Naive B cell (primary cell): Measurements from ENCODE around the gene ALK. TPM values are rescaled to one million over a fixed set of nuclear protein-coding genes. Genes with fewer than 3 reads are reported as not detected.
A peak's percentile ranks its signal among the peaks of the same experiment; 100 is the strongest.

Source experiments
- ATAC-seq, 2 donors: fragments of 150-1000 bp; cut with Tn5 transposase; 2 replicates each; pipeline ENCODE4 v1.10.0; 2021; ENCODE audit warnings: low read depth in 2 of 2, mild to moderate bottlenecking in 2 of 2, moderate library complexity in 2 of 2
- DNase-seq: peaks from one replicate; pipeline ENCODE4 v3.0.0; 2022
- H3K27ac Mint-ChIP-seq, 6 donors: one replicate each; pipeline ENCODE4 v1.8.0; 2020 to 2022; ENCODE audit warnings: mild to moderate bottlenecking in 6 of 6, mixed read lengths in 6 of 6, moderate library complexity in 5 of 6, inconsistent platforms in 2 of 6
- H3K27me3 Mint-ChIP-seq, 3 donors: one replicate each; pipeline ENCODE4 v1.8.0; 2021 to 2022; ENCODE audit warnings: mixed read lengths in 3 of 3, mild to moderate bottlenecking in 1 of 3
- H3K36me3 Mint-ChIP-seq, 2 donors: one replicate each; pipeline ENCODE4 v1.8.0; 2020 to 2022; ENCODE audit warnings: mixed read lengths in 2 of 2, inconsistent platforms in 1 of 2, mild to moderate bottlenecking in 1 of 2
- H3K4me1 Mint-ChIP-seq, 3 donors: one replicate each; pipeline ENCODE4 v1.8.0; 2020 to 2022; ENCODE audit warnings: mixed read lengths in 3 of 3, inconsistent platforms in 1 of 3, mild to moderate bottlenecking in 1 of 3, moderate library complexity in 1 of 3
- H3K4me3 Mint-ChIP-seq, 8 donors: one replicate each; pipeline ENCODE4 v1.8.0; 2020 to 2022; ENCODE audit warnings: mild to moderate bottlenecking in 8 of 8, mixed read lengths in 8 of 8, moderate library complexity in 8 of 8, inconsistent platforms in 2 of 8
- H3K9me3 Mint-ChIP-seq, 7 donors: one replicate each; pipeline ENCODE4 v1.8.0; 2020 to 2022; ENCODE audit warnings: mixed read lengths in 7 of 7, mild to moderate bottlenecking in 5 of 7, inconsistent platforms in 2 of 7, moderate library complexity in 1 of 7
- polyA plus RNA-seq, 6 donors: library from polyadenylated mRNA; unstranded; fragments of 300-500 nt; fragmentation: Illumina TruSeq; gene quantifications; one replicate each; pipeline ENCODE4 v1.2.3, GENCODE V29; 2021; ENCODE audit warnings: low read depth in 6 of 6

ALK gene
- polyA plus RNA-seq: not detected

GRCh38 chr2:29921560-29921915 lies at the start of gene ALK:
Gene ALK, minus strand, starts transcription at chr2:29921586. Its CDS starts 927 bp downstream, at chr2:29920659.
- peaks cover 59 to 72% (median 65%) of the 10 kb centered on the region in 3 donors for H3K27me3 Mint-ChIP-seq
- peaks cover 6 to 19% (median 6%) of the 10 kb centered on the region in 3 donors for H3K4me1 Mint-ChIP-seq
- H3K9me3 Mint-ChIP-seq: peaks cover 0 to 12% (median 11%) of the 10 kb centered on the region in 7 donors
- peak; percentile 62 to 70 for ATAC-seq
- no peak within 1 kb of the TSS for H3K27ac Mint-ChIP-seq
- H3K36me3 Mint-ChIP-seq: peaks cover 5 to 13% of the 10 kb centered on the region in 2 donors
- H3K4me3 Mint-ChIP-seq: peak within 1 kb of the TSS in 7 of 8 donors; percentile 27 to 84 (median 66)
- DNase-seq: peak; percentile 4

- peak overlapping the region in 1 of 6 donors; percentile 45 for H3K27ac Mint-ChIP-seq
Measured at GRCh38 chr2:29966266-29966665, 44.9 kb upstream of the ALK start.

GRCh38 chr2:29963972-29964570 lies 42.7 kb upstream of the ALK start:
- Mint-ChIP-seq H3K4me1 (no peaks in the 10 kb centered on the region), H3K27me3 (peaks cover 18 to 37% (median 18%) of the 10 kb centered on the region in 3 donors), H3K27ac (no peak overlapping the region), H3K4me3 (no peak overlapping the region), H3K9me3 (peaks cover 0 to 5% (median 0%) of the 10 kb centered on the region in 7 donors), H3K36me3 (no peaks in the 10 kb centered on the region)
- no peak for ATAC-seq
- DNase-seq: no peak

More at GRCh38 chr2:29966266-29966665, 44.9 kb upstream of the ALK start:
- Mint-ChIP-seq H3K27me3 (peaks cover 16 to 37% (median 18%) of the 10 kb centered on the region in 3 donors), H3K4me3 (no peak overlapping the region), H3K36me3 (no peaks in the 10 kb centered on the region), H3K4me1 (no peaks in the 10 kb centered on the region), H3K9me3 (peaks cover 0 to 5% (median 0%) of the 10 kb centered on the region in 7 donors)
- ATAC-seq (no peak), DNase-seq (no peak)

GRCh38 chr2:29962922-29963321 lies 41.5 kb upstream of the ALK start:
- no peak overlapping the region for H3K27ac Mint-ChIP-seq
- no peak overlapping the region for H3K4me3 Mint-ChIP-seq
- peaks cover 14 to 35% (median 18%) of the 10 kb centered on the region in 3 donors for H3K27me3 Mint-ChIP-seq
- H3K4me1 Mint-ChIP-seq: no peaks in the 10 kb centered on the region
- peaks cover 0 to 5% (median 0%) of the 10 kb centered on the region in 7 donors for H3K9me3 Mint-ChIP-seq
- no peak for DNase-seq
- no peak for ATAC-seq
- H3K36me3 Mint-ChIP-seq: no peaks in the 10 kb centered on the region

- ATAC-seq: no peak
- Mint-ChIP-seq H3K4me1 (no peaks in the 10 kb centered on the region), H3K27ac (no peak overlapping the region), H3K4me3 (no peak overlapping the region), H3K36me3 (no peaks in the 10 kb centered on the region), H3K27me3 (peaks cover 17 to 24% (median 18%) of the 10 kb centered on the region in 3 donors), H3K9me3 (peaks cover 0 to 8% (median 4%) of the 10 kb centered on the region in 7 donors)
- DNase-seq: no peak
Measured at GRCh38 chr2:29954316-29954715, 32.9 kb upstream of the ALK start.

GRCh38 chr2:29952973-29953372 lies 31.6 kb upstream of the ALK start:
- H3K9me3 Mint-ChIP-seq: peaks cover 0 to 8% (median 4%) of the 10 kb centered on the region in 7 donors
- ATAC-seq: no peak
- no peak overlapping the region for H3K4me3 Mint-ChIP-seq
- no peaks in the 10 kb centered on the region for H3K36me3 Mint-ChIP-seq
- H3K27ac Mint-ChIP-seq: no peak overlapping the region
- no peaks in the 10 kb centered on the region for H3K4me1 Mint-ChIP-seq
- no peak for DNase-seq
- peaks cover 18 to 28% (median 24%) of the 10 kb centered on the region in 3 donors for H3K27me3 Mint-ChIP-seq

- ATAC-seq (no peak), DNase-seq (no peak)
- peaks cover 15 to 29% (median 24%) of the 10 kb centered on the region in 3 donors for H3K27me3 Mint-ChIP-seq
- H3K9me3 Mint-ChIP-seq: peaks cover 0 to 6% (median 4%) of the 10 kb centered on the region in 7 donors
- H3K4me1 Mint-ChIP-seq: no peaks in the 10 kb centered on the region
- no peaks in the 10 kb centered on the region for H3K36me3 Mint-ChIP-seq
- no peak overlapping the region for H3K4me3 Mint-ChIP-seq
- H3K27ac Mint-ChIP-seq: peak overlapping the region in 1 of 6 donors; percentile 65
Measured at GRCh38 chr2:29951576-29951975, 30.2 kb upstream of the ALK start.

GRCh38 chr2:29950481-29950880 lies 29.1 kb upstream of the ALK start:
- Mint-ChIP-seq H3K36me3 (no peaks in the 10 kb centered on the region), H3K9me3 (peaks cover 0 to 9% (median 2%) of the 10 kb centered on the region in 7 donors), H3K27me3 (peaks cover 12 to 26% (median 24%) of the 10 kb centered on the region in 3 donors), H3K4me3 (no peak overlapping the region), H3K4me1 (no peaks in the 10 kb centered on the region), H3K27ac (peak overlapping the region in 1 of 6 donors; percentile 8)
- ATAC-seq (no peak), DNase-seq (no peak)

- ATAC-seq: no peak
- DNase-seq: no peak
- no peak overlapping the region for H3K27ac Mint-ChIP-seq
- peaks cover 9 to 21% (median 19%) of the 10 kb centered on the region in 3 donors for H3K27me3 Mint-ChIP-seq
- no peaks in the 10 kb centered on the region for H3K36me3 Mint-ChIP-seq
- H3K9me3 Mint-ChIP-seq: peaks cover 0 to 19% (median 9%) of the 10 kb centered on the region in 7 donors
- no peak overlapping the region for H3K4me3 Mint-ChIP-seq
- H3K4me1 Mint-ChIP-seq: no peaks in the 10 kb centered on the region
Measured at GRCh38 chr2:29949042-29949441, 27.7 kb upstream of the ALK start.

GRCh38 chr2:29946505-29946904 lies 25.1 kb upstream of the ALK start:
- Mint-ChIP-seq H3K4me1 (no peaks in the 10 kb centered on the region), H3K27me3 (peaks cover 8 to 18% (median 16%) of the 10 kb centered on the region in 3 donors), H3K36me3 (no peaks in the 10 kb centered on the region), H3K9me3 (peaks cover 8 to 32% (median 11%) of the 10 kb centered on the region in 7 donors), H3K27ac (peak overlapping the region in 1 of 6 donors; percentile 44), H3K4me3 (no peak overlapping the region)
- ATAC-seq (no peak), DNase-seq (no peak)

GRCh38 chr2:29942711-29943110 lies 21.3 kb upstream of the ALK start:
- Mint-ChIP-seq H3K4me3 (no peak overlapping the region), H3K36me3 (no peaks in the 10 kb centered on the region), H3K27ac (no peak overlapping the region), H3K4me1 (no peaks in the 10 kb centered on the region), H3K9me3 (peaks cover 9 to 32% (median 12%) of the 10 kb centered on the region in 7 donors), H3K27me3 (peaks cover 2 to 22% (median 20%) of the 10 kb centered on the region in 3 donors)
- ATAC-seq (no peak), DNase-seq (no peak)

GRCh38 chr2:29940706-29941105 lies 19.3 kb upstream of the ALK start:
- H3K9me3 Mint-ChIP-seq: peaks cover 9 to 27% (median 12%) of the 10 kb centered on the region in 7 donors
- no peak overlapping the region for H3K4me3 Mint-ChIP-seq
- H3K27ac Mint-ChIP-seq: no peak overlapping the region
- H3K36me3 Mint-ChIP-seq: no peaks in the 10 kb centered on the region
- H3K4me1 Mint-ChIP-seq: no peaks in the 10 kb centered on the region
- no peak for ATAC-seq
- peaks cover 11 to 28% (median 24%) of the 10 kb centered on the region in 3 donors for H3K27me3 Mint-ChIP-seq
- no peak for DNase-seq

- H3K27me3 Mint-ChIP-seq: peaks cover 19 to 39% (median 32%) of the 10 kb centered on the region in 3 donors
- no peaks in the 10 kb centered on the region for H3K4me1 Mint-ChIP-seq
- ATAC-seq (no peak), DNase-seq (no peak)
- no peaks in the 10 kb centered on the region for H3K36me3 Mint-ChIP-seq
- H3K27ac Mint-ChIP-seq: no peak overlapping the region
- peaks cover 0 to 2% (median 0%) of the 10 kb centered on the region in 7 donors for H3K9me3 Mint-ChIP-seq
- H3K4me3 Mint-ChIP-seq: no peak overlapping the region
Measured at GRCh38 chr2:29936020-29936419, 14.6 kb upstream of the ALK start.

GRCh38 chr2:29931818-29932217 lies 10.4 kb upstream of the ALK start:
- Mint-ChIP-seq H3K4me3 (no peak overlapping the region), H3K9me3 (peaks cover 0 to 3% (median 0%) of the 10 kb centered on the region in 7 donors), H3K36me3 (no peaks in the 10 kb centered on the region), H3K4me1 (no peaks in the 10 kb centered on the region), H3K27me3 (peaks cover 21 to 41% (median 29%) of the 10 kb centered on the region in 3 donors), H3K27ac (no peak overlapping the region)
- ATAC-seq (no peak), DNase-seq (no peak)
